NCI-H748 treated with DMSO at 0.1 percent for 48 hours (cell line): ENCODE measurements around the gene HAL.

Experiments used
- DNase-seq: peaks from one replicate; lab custom pipeline; 2025; lab: John Stamatoyannopoulos, UW

The HAL gene, protein sequence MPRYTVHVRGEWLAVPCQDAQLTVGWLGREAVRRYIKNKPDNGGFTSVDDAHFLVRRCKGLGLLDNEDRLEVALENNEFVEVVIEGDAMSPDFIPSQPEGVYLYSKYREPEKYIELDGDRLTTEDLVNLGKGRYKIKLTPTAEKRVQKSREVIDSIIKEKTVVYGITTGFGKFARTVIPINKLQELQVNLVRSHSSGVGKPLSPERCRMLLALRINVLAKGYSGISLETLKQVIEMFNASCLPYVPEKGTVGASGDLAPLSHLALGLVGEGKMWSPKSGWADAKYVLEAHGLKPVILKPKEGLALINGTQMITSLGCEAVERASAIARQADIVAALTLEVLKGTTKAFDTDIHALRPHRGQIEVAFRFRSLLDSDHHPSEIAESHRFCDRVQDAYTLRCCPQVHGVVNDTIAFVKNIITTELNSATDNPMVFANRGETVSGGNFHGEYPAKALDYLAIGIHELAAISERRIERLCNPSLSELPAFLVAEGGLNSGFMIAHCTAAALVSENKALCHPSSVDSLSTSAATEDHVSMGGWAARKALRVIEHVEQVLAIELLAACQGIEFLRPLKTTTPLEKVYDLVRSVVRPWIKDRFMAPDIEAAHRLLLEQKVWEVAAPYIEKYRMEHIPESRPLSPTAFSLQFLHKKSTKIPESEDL

DNA sequence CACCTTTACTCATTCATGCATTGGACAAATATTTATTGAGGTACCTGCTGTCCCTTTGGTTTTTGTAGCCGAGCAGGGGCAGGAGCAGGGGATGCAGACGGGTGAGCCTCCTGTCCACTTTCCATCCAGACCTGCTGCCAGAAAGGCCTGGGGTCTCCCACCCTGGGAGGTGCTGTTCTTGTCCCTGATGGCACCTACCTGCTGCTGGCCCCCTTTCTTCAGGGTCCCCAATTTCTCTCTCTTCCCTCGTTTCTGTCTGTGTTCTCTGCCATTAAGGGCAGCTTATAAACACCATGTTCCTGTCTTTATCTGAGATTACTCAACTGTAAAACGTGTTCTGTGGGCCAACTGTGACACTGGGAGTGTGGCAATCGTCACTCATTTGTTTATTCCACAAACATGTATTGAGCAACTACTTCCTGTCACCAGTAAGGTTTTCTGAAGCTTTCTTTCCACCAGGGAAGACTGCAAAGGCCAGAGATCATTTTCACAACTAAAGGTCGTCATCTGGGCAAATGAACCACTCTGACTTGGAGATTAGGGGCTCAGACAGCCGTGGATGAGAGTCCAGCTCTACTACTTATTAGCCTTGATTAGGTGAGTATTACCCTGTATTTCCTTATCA lies at the start of gene HAL:
HAL (minus strand) TSS at position 311 of the 625 bp plus-strand sequence. CDS start 434 bp downstream, outside the sequence.
- DNase-seq: no peak

DNA sequence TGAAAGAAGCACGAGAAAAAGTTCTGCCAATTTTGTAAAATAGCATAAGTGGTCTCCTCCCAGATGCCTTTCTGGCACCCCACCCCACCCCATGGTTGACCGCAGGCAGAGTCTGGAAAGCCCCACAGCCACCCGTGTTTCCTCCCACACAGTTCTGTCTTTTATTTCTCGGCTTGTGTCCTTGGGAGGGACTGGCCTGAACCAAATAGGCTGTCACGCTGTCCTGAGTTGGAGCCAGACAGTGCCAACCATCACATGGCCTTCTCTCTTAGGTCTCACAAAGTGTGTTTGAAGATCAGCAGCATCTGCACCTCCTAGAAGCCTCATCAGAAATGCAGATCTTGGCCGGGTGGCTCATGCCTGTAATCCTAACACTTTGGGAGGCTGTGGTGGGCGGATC lies 49.4 kb upstream of the HAL start:
- DNase-seq: no peak

DNA sequence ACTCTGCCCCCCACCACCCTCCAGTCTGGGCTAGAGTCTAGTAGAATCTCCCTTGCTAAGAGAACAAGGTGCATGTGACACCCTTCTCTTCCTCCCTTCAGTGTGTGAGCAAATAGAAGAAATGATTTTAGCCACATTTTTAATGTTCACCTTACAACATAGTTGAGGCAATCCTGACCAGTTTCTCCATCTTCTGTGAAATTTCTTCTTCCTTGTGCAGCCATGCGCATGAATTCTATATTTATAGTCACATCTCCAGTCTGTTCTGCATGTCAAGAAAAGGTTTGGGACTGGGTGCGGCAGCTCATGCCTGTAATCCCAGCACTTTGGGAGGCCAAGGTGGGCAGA lies 48.8 kb upstream of the HAL start:
- no peak for DNase-seq

DNA sequence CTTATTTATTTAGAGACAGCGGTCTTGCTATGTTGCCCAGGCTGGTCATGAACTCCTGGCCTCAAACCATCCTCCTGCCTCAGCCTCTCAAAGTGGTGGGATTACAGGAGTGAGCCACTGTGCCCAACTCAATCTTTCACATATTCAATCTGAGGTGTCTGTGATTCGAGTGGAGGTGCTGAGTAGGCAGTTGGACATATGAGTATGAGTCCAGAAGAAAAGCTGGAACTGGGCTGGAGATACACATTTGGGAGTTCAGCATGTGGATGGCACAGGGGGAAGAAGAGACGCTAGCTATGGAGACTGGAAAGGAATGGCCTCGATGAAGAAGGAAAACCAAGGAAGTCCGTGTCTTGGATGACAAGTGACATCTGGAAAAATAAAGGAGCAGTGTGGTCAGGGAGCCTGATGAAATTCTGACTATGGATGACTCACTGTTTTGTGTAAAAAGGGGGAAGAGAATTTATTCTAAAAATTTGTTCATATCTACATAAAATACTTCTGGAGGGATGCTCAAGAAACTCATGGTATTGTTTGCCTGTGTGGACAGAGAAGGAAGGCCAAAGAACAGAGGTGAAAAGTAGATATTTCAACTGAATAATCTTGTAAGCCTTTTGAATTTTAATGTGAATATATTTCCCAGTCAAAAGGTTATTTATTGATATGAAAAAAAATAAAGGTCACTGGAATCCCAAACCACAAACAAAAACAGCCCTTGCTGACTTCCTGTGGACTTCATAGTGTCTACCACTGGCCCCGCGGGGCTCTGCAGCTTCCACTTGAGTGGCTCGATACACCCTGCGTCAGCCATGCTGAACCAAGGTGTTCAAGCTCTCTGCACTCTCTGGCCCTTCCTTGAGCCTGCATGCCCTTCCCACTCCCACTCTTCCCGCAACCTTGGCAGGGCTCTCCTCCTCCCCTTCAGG lies 48.1 kb upstream of the HAL start:
- DNase-seq: no peak

DNA sequence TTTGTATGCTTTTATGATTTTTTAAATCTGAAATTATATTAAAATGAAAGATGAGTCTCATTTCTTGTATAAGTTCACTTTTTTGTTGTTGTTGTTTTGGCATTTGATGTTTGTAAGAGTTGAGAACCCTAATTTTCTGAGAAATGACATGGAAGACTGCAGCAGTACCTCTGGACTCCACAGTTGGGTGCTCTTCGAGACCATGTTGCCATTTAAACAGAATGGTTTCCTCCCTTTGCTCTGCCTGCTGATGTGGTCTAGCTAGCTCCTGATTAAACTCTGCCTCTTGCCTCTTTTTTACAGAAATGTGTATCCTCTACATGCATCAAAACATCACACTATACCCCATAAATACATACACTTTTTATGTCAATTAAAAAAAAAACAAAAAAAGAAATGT lies 45.0 kb upstream of the HAL start:
- DNase-seq: no peak

DNA sequence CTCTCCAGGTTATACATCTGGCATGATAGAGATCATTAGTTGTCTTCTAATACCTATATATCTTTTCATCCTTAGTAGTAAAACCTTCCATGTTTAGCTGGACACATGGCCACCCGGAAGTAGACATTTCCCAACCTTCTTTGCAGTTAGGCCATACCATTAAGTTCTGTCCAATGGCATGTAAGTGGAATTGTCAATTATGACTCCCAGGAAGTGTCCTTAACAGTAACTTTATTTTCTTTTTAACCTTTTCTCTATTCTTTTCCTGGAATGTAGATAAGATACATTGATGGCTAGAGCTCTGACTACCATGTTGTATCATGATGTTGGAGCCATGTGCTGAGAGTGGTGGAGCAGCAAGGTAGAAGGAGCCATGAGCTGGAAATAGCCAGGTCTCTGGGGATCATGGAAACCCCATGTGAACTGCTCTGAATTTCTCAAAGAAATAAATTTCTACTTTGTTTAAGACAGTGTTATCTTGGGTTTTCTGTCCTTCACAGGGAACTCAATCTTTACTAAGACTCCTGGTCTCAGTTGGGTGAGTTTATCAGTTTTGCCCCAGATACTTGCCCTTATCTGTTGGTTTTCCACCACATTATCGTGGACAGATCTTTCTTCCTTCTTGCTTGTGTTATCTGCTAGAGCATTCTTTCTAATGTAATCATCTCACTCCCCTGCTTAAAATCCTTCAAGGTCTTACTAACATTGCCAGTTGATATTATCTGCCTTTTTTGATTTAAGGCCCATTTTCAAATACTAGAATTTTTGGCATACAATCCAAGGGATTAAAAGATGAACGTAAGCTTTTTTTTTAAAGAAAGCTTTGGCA lies 44.4 kb upstream of the HAL start:
- no peak for DNase-seq

DNA sequence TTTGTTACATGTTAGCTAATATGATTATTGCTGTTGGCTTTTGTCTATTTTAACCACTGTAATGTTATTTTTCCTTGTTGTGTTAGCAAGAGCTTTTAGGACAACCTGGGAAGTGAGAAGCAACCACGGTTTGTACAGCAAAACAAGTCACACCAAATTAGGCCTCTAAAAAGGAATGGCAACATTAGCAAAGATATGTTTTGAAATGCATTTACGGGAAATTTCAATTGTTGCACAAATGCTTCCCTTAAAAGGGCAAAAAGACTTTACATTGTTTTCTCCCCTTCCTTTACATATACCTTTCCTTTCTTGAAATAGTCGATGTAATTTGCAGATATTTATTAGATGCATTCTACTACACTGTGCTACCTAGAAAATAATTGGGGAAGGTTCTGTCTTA lies 43.4 kb upstream of the HAL start:
- DNase-seq: no peak

DNA sequence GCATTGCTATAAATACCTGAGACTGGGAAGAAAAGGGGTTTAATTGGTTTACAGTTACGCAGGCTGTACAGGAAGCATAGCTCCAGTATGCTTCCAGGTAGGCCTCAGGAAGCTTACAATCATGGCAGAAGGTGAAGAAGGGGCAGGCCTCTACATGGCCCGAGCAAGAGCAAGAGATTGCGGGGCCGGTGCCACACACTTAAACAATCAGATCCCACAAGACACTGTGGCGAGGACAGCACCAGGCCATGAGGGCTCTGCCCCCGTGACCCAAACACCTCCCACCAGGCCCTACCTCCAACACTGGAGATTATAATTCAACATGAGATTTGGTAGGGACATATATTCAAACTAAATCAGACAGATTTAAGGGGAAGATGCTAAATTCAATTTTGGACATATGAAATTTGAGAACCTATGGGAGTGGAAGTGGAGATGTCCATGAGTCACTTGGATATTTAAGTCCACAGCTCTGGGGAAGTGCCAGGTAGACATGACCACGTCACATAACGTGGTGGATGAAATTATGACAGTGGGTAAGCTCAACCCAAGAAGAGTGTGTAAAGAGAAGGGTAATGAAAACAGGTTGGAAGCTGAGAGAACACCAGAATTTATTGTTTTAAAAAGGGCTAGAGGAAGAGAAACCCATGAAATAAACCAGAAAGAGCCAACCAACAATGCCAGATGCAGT lies 40.8 kb upstream of the HAL start:
- no peak for DNase-seq

DNA sequence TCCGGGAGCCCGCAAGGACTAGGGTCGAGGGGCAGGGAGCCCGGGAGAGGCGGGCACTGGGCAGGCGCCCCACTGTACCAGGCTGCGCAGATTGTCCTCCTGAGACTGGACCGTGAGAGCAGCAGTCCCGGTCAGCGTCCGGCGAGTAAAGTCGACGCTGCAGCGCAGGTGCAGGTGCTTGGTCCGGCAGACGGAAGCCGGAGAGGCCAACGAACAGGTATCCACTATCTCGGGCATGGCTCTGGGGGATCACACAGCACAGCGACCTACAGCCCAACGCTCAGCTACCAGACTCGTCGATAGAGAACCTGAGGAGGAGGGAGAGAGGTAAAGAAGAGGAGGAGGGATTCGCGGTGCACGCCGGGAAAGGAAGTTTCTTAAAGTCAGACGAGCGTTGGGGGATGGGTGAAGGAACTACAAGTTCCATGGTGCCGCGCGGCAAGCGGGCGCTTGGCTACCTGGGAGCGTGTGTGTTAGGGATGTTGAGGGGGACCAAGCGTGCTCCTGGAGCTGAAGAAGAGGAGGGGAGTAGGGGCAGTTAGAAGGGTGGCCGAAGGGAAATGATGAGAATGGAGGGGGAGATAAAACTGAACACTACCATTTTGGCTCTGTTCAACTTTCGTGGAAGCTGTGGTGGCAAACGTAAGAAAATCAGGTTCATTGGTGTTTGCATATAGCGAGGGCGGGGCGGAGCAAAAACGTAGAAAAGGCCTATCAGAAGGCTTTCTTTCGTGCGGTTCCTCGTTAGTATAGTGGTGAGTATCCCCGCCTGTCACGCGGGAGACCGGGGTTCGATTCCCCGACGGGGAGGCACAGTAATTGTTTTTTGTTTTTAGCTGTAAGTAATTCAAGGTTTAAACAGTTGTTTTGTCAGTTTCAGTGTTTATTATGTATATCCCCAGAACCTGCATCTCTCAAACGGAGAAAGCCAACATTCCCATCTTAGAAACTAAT lies 39.4 kb upstream of the HAL start, which contains the start of gene LTA4H:
LTA4H (minus strand) TSS at position 305 of the 954 bp plus-strand sequence; CDS start at position 237, 68 bp downstream.
- peak; percentile 99 for DNase-seq

DNA sequence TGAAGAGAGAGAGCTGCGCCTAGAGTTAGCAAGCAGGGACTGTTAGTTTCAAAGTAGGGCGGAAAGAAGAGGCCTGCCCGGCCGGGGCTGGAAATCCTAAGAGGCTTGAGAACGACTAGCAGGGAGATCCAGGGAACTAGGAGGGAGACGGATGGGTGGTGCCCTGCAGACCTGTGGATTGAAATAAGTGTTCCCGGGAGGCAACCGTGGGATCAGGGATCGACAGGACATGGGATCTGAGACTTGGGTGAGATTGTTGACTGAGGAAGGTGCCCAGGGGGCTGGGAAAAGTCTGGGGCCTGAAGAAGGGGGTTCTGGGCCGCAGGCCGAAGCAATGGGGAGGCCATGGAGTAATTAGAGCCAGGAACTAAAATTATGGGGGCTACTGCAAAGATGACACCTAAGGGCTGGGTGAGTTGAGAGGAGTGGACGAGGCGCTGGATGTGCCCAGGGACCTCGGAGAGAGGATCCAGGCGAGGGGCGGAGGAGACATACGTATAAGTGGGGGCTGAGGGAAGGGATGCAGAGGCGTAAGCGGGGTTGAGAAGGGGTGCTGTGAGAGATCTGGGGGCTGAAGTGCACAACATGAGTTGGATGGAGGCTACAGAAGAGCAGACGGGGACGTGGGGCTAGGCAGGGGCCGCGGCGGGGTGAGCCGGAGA lies 38.6 kb upstream of the HAL start:
- DNase-seq: peak; percentile 38

DNA sequence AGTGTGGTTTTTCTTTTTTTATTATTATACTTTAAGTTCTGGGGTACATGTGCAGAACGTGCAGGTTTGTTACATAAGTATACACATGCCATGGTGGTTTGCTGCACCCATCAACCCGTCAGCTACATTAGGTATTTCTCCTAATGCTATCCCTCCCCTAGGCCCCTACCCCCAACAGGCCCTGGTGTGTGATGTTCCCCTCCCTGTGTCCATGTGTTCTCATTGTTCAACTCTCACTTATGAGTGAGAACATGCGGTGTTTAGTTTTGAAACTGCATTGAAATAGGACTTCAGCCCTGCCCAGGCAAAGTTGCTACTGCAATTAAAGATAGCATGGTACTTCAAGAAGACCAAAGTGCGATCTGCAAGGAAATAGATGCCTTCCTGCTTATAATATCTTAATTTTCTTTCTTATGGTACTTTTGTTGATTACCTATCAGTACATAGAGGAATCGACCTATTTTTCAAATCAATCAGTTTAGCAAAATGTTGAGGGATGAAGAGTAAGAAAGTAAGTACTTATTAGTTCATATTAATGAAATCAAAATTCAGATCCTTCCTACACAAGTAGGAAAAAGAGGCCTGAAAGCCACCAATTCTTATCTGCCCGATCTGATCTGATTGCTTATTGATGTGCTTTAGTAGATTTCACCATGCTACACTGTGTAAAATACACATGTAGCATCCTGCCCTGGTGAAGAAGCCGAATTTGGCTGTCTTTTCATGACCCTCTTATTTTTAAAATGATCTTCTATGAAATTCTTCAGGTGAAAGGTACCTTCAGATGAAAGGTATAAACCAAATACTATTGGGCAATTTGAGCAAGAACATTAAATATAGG lies 37.6 kb upstream of the HAL start:
- DNase-seq: no peak

DNA sequence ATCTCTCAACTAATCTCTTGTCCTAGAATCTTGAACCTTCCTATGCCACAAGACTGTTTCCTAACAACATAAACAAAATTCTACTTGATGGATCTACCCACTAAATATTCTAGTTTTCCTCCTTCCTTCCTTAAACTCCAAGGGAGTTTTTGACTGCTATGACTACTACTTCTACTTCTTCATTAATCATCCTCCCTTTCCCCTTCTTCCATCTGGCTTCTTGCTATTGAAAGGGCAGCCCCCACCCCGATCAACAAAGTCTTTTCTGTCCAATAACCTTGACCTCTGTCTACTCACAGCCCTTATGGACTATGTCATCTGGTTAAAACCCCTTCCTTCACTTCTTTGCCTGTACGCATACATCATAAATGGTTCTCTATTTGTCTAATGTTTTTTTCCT lies 33.7 kb upstream of the HAL start:
- DNase-seq: no peak

DNA sequence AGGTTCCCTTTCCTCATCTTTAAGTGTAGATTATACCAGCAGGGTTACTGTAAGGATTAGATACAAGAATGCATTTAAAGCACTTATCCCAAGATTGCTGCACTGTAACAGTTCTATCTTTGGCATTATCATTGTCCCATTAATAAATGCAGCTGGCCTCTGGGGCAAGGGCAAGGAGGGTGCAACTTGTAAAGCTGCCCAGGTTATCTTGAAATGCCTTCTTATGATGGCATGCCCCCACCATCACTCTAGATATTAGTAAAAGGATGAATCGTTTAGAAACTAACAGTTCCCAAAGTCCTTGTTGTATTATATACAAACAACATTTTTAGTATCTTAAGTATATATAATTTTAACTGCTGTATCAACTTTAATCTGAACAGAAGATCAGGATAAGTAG lies 32.4 kb upstream of the HAL start:
- no peak for DNase-seq

DNA sequence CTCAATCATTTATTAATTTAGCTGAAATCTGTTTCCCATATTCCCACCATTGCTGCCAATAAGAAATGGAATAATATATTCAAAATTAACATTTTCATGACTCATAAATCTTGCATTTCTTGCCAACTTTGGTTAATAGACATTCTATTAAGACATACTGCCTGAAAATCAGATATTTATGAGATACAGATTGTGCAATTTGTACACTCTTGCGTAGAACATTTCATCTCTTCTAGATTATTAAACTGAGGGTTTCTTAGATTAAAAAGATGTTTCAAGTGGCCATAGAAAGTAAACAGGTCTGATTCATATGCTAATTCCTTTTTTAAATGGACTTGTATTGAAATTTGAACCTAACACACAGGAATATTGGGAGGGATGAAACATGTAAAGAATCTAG lies 30.2 kb upstream of the HAL start:
- no peak for DNase-seq

DNA sequence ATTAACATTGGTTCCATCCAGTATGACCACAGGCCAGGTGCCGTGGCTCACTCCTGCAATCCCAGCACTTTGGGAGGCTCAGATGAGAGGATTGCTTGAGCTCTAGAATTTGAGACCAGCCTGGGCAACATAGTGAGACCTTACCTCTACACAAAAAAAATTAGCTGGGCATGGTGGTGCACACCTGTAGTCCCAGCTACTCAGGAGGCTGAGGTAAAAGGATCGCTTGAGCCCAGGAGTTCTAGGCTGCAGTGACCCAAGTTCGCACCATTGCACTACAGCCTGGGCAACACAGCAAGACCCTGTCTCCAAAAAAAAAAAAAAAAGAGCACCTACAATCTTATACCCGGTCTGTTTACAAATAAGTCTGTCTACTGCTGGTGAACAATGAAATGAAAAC lies 29.4 kb upstream of the HAL start:
- no peak for DNase-seq

DNA sequence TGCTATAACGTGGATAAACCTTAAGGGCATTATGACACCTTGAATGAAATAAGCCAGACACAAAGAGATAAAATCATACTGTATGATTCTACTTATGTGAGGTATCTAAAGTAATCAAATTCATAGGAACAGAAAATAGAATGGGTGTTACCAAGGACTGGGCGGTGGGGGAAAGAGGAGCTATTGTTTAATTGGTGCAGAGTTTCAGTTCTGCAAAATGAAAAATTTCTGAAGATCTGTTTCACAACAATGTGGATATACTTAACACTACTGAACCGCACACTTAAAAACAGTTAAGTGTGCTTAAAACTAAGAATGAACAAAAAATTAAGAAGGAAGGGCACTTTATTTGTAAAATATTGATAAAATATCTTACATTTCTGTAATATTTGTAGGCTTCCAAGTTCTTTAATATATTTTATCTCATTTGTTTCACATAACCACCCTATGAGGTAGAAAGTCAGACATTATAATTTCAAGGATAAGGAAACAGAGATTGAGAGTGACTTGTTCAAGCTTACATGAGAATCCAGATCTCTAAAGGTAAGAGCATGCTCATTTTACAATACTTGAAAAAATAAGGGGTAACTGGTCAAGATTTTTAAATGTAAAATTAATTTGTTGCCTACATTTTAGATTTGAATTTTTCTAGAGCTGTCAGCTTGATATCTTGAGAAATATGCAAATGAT lies 24.3 kb upstream of the HAL start:
- DNase-seq: no peak

DNA sequence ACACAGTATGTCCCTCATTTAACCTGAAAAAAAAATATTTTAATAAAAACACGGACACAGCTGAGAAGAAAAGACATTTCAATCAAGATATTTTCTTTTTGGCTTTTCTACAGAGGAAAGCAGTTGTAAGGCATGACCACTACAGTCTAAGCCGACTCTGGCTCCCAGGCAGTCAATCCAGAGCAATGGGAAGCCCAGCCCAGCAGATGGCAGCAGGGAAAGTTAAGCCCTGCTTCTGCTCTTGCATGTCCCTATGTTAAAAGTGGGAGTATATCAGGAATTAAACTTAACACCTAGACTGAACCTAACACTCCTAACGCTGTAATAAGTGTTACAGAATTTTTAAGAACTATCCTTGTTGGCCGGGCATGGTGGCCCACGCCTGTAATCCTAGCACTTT lies 19.5 kb upstream of the HAL start:
- DNase-seq: no peak
